OCI-LY3 (cell line): ENCODE data around the gene ARHGAP26.

Experiments
- CTCF ChIP-seq: fragments of 200-600, 300-600 bp; sonication (generic); IDR thresholded peaks from 2 replicates; pipeline ENCODE4 v1.5.1; 2014; ENCODE audit warnings: antibody characterized with exemption, low read length, low read depth
- EZH2phosphoT487 ChIP-seq: fragments of 200-600 bp; shearing (Covaris generic); IDR thresholded peaks from 2 replicates; pipeline ENCODE4 v1.6.1; 2018; ENCODE audit warnings: antibody characterized with exemption, mixed run types, low read depth

- TF ChIP-seq CTCF (no peak), EZH2phosphoT487 (no peak)
These were observed 378.6 kb downstream of the ARHGAP26 start for GRCh38 chr5:143148771-143149170.
